Activated CD4-positive, CD25-positive, alpha-beta regulatory T cell treated with anti-CD3 and anti-CD28 coated beads, Interleukin-2, amount 50 U/mL, for 72 hours (primary cell): ENCODE results near the gene MOK.
"Not testable (repeated sequence)": the region's sequence is repeated elsewhere in the genome, so short reads cannot be mapped to it uniquely, and the experiment has no call there.

Experiments
- DNase-seq: peaks from one replicate; pipeline ENCODE4 v3.0.0; 2021

Gene MOK

GRCh38 chr14:102280376-102280962 is 24.5 kb downstream of the MOK start:
- DNase-seq: no peak

GRCh38 chr14:102279688-102280348 is 25.1 kb downstream of the MOK start:
- no peak for DNase-seq

GRCh38 chr14:102279282-102279681 is 25.7 kb downstream of the MOK start:
- DNase-seq: no peak

GRCh38 chr14:102278631-102278935 is 26.4 kb downstream of the MOK start:
- DNase-seq: no peak

GRCh38 chr14:102277874-102278630 is 26.9 kb downstream of the MOK start:
- DNase-seq: no peak

GRCh38 chr14:102275866-102276265 is 29.1 kb downstream of the MOK start:
- DNase-seq: no peak

GRCh38 chr14:102272392-102272791 is 32.6 kb downstream of the MOK start:
- DNase-seq: no peak

GRCh38 chr14:102264775-102265174 is 40.2 kb downstream of the MOK start:
- no peak for DNase-seq

GRCh38 chr14:102264355-102264754 is 40.6 kb downstream of the MOK start:
- DNase-seq: no peak

GRCh38 chr14:102262929-102263462 is 42.0 kb downstream of the MOK start:
- DNase-seq: no peak

- DNase-seq: no peak
Measured at GRCh38 chr14:102258136-102258535, 46.8 kb downstream of the MOK start.

GRCh38 chr14:102256716-102257115 is 48.2 kb downstream of the MOK start:
- DNase-seq: no peak

- DNase-seq: no peak
Measured at GRCh38 chr14:102255401-102256190, 49.4 kb downstream of the MOK start.

- no peak for DNase-seq
Measured at GRCh38 chr14:102252834-102253801, 51.8 kb downstream of the MOK start.

GRCh38 chr14:102251161-102251560 is 53.8 kb downstream of the MOK start:
- no peak for DNase-seq

GRCh38 chr14:102250636-102251035 is 54.3 kb downstream of the MOK start:
- DNase-seq: no peak

GRCh38 chr14:102249981-102250380 is 55.0 kb downstream of the MOK start:
- DNase-seq: no peak

- DNase-seq: no peak
Measured at GRCh38 chr14:102249041-102249440, 55.9 kb downstream of the MOK start.

GRCh38 chr14:102248121-102248520 is 56.8 kb downstream of the MOK start:
- no peak for DNase-seq

GRCh38 chr14:102246071-102246470 is 58.9 kb downstream of the MOK start:
- DNase-seq: no peak

GRCh38 chr14:102243795-102244194 is 61.2 kb downstream of the MOK start:
- DNase-seq: not testable (repeated sequence)

- no peak for DNase-seq
Measured at GRCh38 chr14:102241147-102241546, 63.8 kb downstream of the MOK start.
